ACHN (cell line): ENCODE results near the gene ANKRD13D.

ENCODE experiments used
- DNase-seq: peaks from one replicate; pipeline ENCODE4 v3.0.0-alpha.2; 2015
- in situ Hi-C: cut with HindIII; loops from 2 replicates; pipeline ENCODE4 v1.10.0; 2017; ENCODE audit warnings: low sequenced_read_pairs, low pct_ligation_motif_present, low pct_unique_long_range_greater_than_20kb

Gene ANKRD13D

GRCh38 chr11:67337257-67337656 is 48.2 kb downstream of the ANKRD13D start:
- in situ Hi-C loops = no loop called here
- no peak for DNase-seq

- in situ Hi-C loops = no loop called here
Measured at GRCh38 chr11:67344264-67344663, 55.2 kb downstream of the ANKRD13D start.

GRCh38 chr11:67345247-67345919 is 56.3 kb downstream of the ANKRD13D start:
- no peak for DNase-seq

More at GRCh38 chr11:67344264-67344663, 55.2 kb downstream of the ANKRD13D start:
- no peak for DNase-seq

GRCh38 chr11:67345920-67346819 is 57.1 kb downstream of the ANKRD13D start:
- in situ Hi-C loops = no loop called here
- peak; percentile 52 for DNase-seq

More at GRCh38 chr11:67345247-67345919, 56.3 kb downstream of the ANKRD13D start:
- in situ Hi-C loops = no loop called here

- in situ Hi-C loops = no loop called here
- no peak for DNase-seq
Measured at GRCh38 chr11:67347964-67348749, 59.1 kb downstream of the ANKRD13D start.

- DNase-seq = no peak
- in situ Hi-C loops = no loop called here
Measured at GRCh38 chr11:67349036-67349435, 59.9 kb downstream of the ANKRD13D start.

- no peak for DNase-seq
- in situ Hi-C loops = no loop called here
Measured at GRCh38 chr11:67349457-67349856, 60.4 kb downstream of the ANKRD13D start.

GRCh38 chr11:67349928-67350465 is 60.9 kb downstream of the ANKRD13D start:
- DNase-seq = no peak
- in situ Hi-C loops = no loop called here

GRCh38 chr11:67351275-67352005 is 62.3 kb downstream of the ANKRD13D start:
- in situ Hi-C loops = no loop called here

More at GRCh38 chr11:67351275-67352005, 62.3 kb downstream of the ANKRD13D start:
- peak; percentile 70 for DNase-seq
